Middle frontal gyrus (tissue), 1 donor: ENCODE data around the gene ATAD3A.

Experiments
- DNase-seq: peaks from one replicate; pipeline ENCODE4 v3.0.0-alpha.2; 2015; ENCODE audit warnings: low spot score; ENCODE audit errors: extremely low spot score

The ATAD3A gene

DNA sequence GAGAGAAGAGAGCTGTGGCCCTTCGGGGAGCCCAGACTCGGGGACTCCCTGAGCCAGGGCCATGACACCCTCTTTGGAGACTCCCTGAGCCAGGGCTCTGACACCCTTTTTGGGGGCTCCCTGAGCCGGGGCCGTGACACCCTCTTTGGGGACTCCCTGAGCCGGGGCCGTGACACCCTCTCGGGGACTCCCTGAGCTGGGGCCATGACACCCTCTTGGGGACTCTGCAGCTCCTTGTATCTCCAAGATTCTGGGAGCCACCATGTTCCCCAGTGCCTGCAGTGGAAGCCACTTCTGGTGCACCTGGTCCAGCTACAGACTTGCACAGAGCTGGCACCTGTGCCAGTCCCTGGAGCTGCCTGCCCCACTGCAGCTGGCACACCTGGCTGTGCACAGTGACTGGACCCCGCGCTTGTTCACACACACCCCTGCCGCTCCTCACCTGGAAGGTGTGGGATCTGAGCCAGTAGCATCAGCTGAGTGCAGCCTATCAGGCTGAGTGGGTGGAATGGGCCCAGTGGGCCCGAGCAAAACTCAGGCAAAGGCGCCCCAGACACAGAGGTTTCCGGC lies 66.5 kb downstream of the ATAD3A start:
- no peak for DNase-seq

GRCh38 chr1:1582585-1583346 lies 70.8 kb downstream of the ATAD3A start:
- no peak for DNase-seq

DNA sequence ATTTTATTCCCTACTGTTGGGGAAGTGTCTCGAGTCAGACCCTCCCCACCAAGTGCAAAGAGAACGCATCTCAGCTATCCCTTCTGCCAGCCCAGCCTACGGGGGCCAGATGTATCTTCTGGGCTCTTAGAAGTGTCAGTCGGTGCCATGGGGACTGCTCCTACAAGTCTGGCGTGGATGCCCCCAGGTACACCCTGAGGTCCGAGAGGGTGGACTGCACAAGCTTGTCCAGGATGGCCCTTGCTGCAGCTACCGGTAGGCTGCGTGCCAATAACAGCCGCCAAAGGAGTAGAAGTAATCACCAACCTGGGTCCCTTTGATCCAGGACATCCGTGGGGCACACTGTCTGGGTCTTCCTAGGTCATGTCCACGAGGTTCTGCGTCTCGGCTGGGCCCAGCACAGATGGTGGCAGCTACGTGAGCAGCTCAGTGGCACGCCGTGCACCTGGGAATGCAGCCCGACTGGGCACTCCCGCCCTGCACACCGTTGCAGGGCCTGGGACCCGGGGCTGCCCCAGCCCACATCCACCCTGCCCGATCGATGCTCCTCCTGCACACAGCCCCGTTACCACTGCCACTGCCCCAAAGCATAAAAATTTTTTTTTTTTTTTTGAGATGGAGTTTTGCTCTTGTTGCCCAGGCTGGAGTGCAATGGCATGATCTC lies 71.5 kb downstream of the ATAD3A start:
- no peak for DNase-seq
